ENCODE measurements around the gene HACD2. TPM values are rescaled to one million over a fixed set of nuclear protein-coding genes. Genes with fewer than 3 reads are reported as not detected.

Gene HACD2
- polyA plus RNA-seq, 1 experiment, result 29.8 TPM

- TF ChIP-seq CTCF (IDR thresholded peaks at IDR 0.05; ENCODE audit: insufficient read depth, low read depth, low read length), result no peak
- Histone ChIP-seq H3K4me3 (ENCODE audit: low read depth, low read length) (no peak overlapping the region), H3K27me3 (ENCODE audit: control insufficient read depth, insufficient read depth, low read length) (peaks cover 16% of the 10 kb centered on the region), H3K36me3 (ENCODE audit: control insufficient read depth, insufficient read depth, low read length) (no peaks in the 10 kb centered on the region)
- ChIA-PET POLR2A (no interaction called here), CTCF (no interaction called here)
- DNase-seq (ENCODE audit: low read depth), result no peak
Measured at GRCh38 chr3:123471106-123471505, 113.7 kb downstream of the HACD2 start.

GRCh38 chr3:123469323-123469995 lies 115.4 kb downstream of the HACD2 start:
- no peaks in the 10 kb centered on the region for H3K36me3 ChIP-seq (ENCODE audit: control insufficient read depth, insufficient read depth, low read length)
- H3K4me3 ChIP-seq (ENCODE audit: low read depth, low read length), result no peak overlapping the region
- POLR2A ChIA-PET, result no interaction called here
- no peak for DNase-seq (ENCODE audit: low read depth)
- no peak for TF ChIP-seq CTCF (IDR thresholded peaks at IDR 0.05; ENCODE audit: insufficient read depth, low read depth, low read length)
- H3K27me3 ChIP-seq (ENCODE audit: control insufficient read depth, insufficient read depth, low read length), result peaks cover 7% of the 10 kb centered on the region
- CTCF ChIA-PET, result no interaction called here

- POLR2A ChIA-PET, result no interaction called here
- H3K4me3 ChIP-seq (ENCODE audit: low read depth, low read length), result no peak overlapping the region
- TF ChIP-seq CTCF (IDR thresholded peaks at IDR 0.05; ENCODE audit: insufficient read depth, low read depth, low read length), result no peak
- no peak for DNase-seq (ENCODE audit: low read depth)
- no peaks in the 10 kb centered on the region for H3K36me3 ChIP-seq (ENCODE audit: control insufficient read depth, insufficient read depth, low read length)
- H3K27me3 ChIP-seq (ENCODE audit: control insufficient read depth, insufficient read depth, low read length), result peaks cover 16% of the 10 kb centered on the region
- CTCF ChIA-PET, result no interaction called here
Measured at GRCh38 chr3:123467046-123467445, 117.8 kb downstream of the HACD2 start.

- TF ChIP-seq CTCF (IDR thresholded peaks at IDR 0.05; ENCODE audit: insufficient read depth, low read depth, low read length), result no peak
- no peak for DNase-seq (ENCODE audit: low read depth)
- Histone ChIP-seq H3K36me3 (ENCODE audit: control insufficient read depth, insufficient read depth, low read length) (no peaks in the 10 kb centered on the region), H3K27me3 (ENCODE audit: control insufficient read depth, insufficient read depth, low read length) (peaks cover 16% of the 10 kb centered on the region), H3K4me3 (ENCODE audit: low read depth, low read length) (no peak overlapping the region)
- ChIA-PET POLR2A (no interaction called here), CTCF (interaction anchor here (0.6 kb wide), 2 partner anchors 518 to 1099 kb away, joined by 3 read pairs; no protein-coding TSS in a partner anchor)
Measured at GRCh38 chr3:123464211-123464610, 120.6 kb downstream of the HACD2 start.

- no peak for DNase-seq (ENCODE audit: low read depth)
- Histone ChIP-seq H3K4me3 (ENCODE audit: low read depth, low read length) (no peak overlapping the region), H3K27me3 (ENCODE audit: control insufficient read depth, insufficient read depth, low read length) (peaks cover 16% of the 10 kb centered on the region), H3K36me3 (ENCODE audit: control insufficient read depth, insufficient read depth, low read length) (no peaks in the 10 kb centered on the region)
- ChIA-PET POLR2A (no interaction called here), CTCF (interaction anchor here (2.2 kb wide), 1 partner anchor 12 kb away, joined by 6 read pairs; the partner anchor contains the start of gene ADCY5)
- no peak for TF ChIP-seq CTCF (IDR thresholded peaks at IDR 0.05; ENCODE audit: insufficient read depth, low read depth, low read length)
Measured at GRCh38 chr3:123459862-123460261, 125.0 kb downstream of the HACD2 start.

Measured in BJ (cell line).